Measurements from ENCODE around the gene PPP1R7.

PPP1R7 gene

DNA sequence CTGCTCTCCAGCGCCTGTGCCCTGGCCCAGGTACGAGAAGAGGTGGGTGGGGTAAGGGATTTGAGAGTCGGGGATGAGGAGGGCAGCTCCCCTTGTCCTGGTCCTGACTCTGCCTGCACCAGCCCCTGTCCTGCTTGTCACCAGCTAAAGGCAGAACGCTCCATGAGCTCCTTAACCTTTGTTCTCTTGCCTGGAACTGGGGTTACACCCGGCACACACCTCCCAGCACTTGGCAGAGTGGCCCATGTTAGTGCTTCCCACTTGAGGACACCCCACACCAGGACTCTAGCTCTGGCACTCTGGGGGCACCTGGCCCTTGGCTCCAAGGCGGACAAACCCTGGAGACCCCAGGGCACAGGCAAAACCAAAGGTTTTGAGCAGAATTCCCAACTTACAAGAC, 57.4 kb downstream of the PPP1R7 start:
- in situ Hi-C loops (cut with HindIII; ENCODE audit: low sequenced_read_pairs), result loop anchor here (5.0 kb wide), 1 partner anchor 100 kb away; no protein-coding TSS in a partner anchor

- in situ Hi-C loops (cut with HindIII; ENCODE audit: low sequenced_read_pairs), result loop anchor here (5.0 kb wide), 1 partner anchor 101 kb away; no protein-coding TSS in a partner anchor
Measured at GRCh38 chr2:241208058-241208457, 57.8 kb downstream of the PPP1R7 start.

GRCh38 chr2:241209271-241209670, 59.0 kb downstream of the PPP1R7 start:
- in situ Hi-C loops (cut with HindIII; ENCODE audit: low sequenced_read_pairs), result loop anchor here (5.0 kb wide), 1 partner anchor 102 kb away; no protein-coding TSS in a partner anchor

DNA sequence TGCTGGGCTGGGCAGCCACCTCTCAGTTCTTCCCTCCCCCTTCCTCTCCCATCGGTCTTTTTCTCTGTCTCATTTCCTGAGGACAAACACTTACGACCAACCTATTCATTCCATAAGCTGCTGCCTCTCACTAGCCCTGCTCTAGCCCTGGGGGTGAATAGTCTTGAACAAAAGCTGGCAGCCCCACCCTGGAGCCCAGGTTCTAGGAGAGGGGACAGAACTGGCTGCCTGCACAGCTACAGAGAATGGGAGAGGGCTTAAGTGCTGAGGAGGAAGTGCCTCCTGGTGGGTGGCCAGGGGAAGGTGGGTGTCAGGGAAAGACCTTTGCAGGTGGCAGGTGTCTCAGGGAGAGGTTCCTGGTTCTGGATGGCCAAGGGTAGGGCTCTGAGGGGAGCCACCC, 61.0 kb downstream of the PPP1R7 start:
- in situ Hi-C loops (cut with HindIII; ENCODE audit: low sequenced_read_pairs), result no loop called here

- in situ Hi-C loops (cut with HindIII; ENCODE audit: low sequenced_read_pairs), result no loop called here
Measured at GRCh38 chr2:241213041-241213440, 62.8 kb downstream of the PPP1R7 start.

DNA sequence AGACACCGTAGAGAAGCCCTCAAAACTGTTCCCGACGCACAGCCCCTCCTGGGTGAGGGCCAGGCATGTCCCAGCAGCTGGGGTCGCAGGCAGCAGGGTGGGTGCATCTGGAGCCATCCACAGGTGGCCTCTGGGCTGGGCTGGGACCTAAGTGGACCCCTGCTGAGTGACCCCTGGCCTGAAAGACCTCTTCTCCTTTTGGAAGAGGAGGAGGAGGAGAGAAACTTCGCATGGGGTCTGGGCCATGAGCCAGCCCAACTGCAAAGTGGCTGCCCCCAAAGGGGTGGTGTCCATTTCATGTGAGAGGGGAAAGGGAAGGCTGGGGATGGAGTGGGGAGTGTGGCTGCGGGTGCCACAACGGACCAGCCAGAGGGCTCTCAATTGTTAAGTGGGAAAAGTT, 63.3 kb downstream of the PPP1R7 start:
- in situ Hi-C loops (cut with HindIII; ENCODE audit: low sequenced_read_pairs), result no loop called here

- in situ Hi-C loops (cut with HindIII; ENCODE audit: low sequenced_read_pairs), result no loop called here
Measured at GRCh38 chr2:241214209-241214608, 63.9 kb downstream of the PPP1R7 start.

- in situ Hi-C loops (cut with HindIII; ENCODE audit: low sequenced_read_pairs), result no loop called here
Measured at GRCh38 chr2:241214766-241215165, 64.5 kb downstream of the PPP1R7 start.

GRCh38 chr2:241215421-241215820, 65.2 kb downstream of the PPP1R7 start:
- in situ Hi-C loops (cut with HindIII; ENCODE audit: low sequenced_read_pairs), result no loop called here

- in situ Hi-C loops (cut with HindIII; ENCODE audit: low sequenced_read_pairs), result no loop called here
Measured at GRCh38 chr2:241216211-241216761, 66.0 kb downstream of the PPP1R7 start.

GRCh38 chr2:241217320-241218031, 67.2 kb downstream of the PPP1R7 start:
- in situ Hi-C loops (cut with HindIII; ENCODE audit: low sequenced_read_pairs), result no loop called here

- in situ Hi-C loops (cut with HindIII; ENCODE audit: low sequenced_read_pairs), result no loop called here
Measured at GRCh38 chr2:241218131-241219029, 68.1 kb downstream of the PPP1R7 start.

DNA sequence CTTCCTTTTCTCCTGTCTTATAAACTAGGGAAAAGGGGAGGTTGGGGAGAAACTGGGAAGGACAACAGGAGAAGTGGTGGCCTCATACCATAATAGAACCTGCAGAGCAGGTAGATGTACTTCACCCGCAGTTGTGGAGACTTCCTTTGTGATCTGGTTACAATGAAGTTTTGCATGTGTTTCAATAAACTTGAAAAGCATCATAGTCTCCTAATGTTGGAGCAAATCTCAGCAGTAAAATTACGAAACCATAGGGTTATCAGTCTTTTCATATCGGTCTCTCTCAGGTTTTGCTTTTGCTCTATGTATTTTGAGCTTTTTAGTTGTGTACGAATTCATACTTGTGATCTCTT, 68.7 kb downstream of the PPP1R7 start:
- in situ Hi-C loops (cut with HindIII; ENCODE audit: low sequenced_read_pairs), result no loop called here

GRCh38 chr2:241219856-241220356, 69.6 kb downstream of the PPP1R7 start:
- in situ Hi-C loops (cut with HindIII; ENCODE audit: low sequenced_read_pairs), result no loop called here

- in situ Hi-C loops (cut with HindIII; ENCODE audit: low sequenced_read_pairs), result no loop called here
Measured at GRCh38 chr2:241223211-241224017, 73.1 kb downstream of the PPP1R7 start.

- in situ Hi-C loops (cut with HindIII; ENCODE audit: low sequenced_read_pairs), result no loop called here
Measured at GRCh38 chr2:241224018-241224850, 74.0 kb downstream of the PPP1R7 start.

GRCh38 chr2:241224851-241225438, 74.7 kb downstream of the PPP1R7 start:
- in situ Hi-C loops (cut with HindIII; ENCODE audit: low sequenced_read_pairs), result loop anchor here (5.0 kb wide), 1 partner anchor 53 kb away; no protein-coding TSS in a partner anchor

- in situ Hi-C loops (cut with HindIII; ENCODE audit: low sequenced_read_pairs), result loop anchor here (5.0 kb wide), 1 partner anchor 53 kb away; no protein-coding TSS in a partner anchor
Measured at GRCh38 chr2:241225545-241225944, 75.3 kb downstream of the PPP1R7 start.

- in situ Hi-C loops (cut with HindIII; ENCODE audit: low sequenced_read_pairs), result loop anchor here (5.0 kb wide), 1 partner anchor 54 kb away; no protein-coding TSS in a partner anchor
Measured at GRCh38 chr2:241225983-241226382, 75.7 kb downstream of the PPP1R7 start.

Data from endothelial cell of hepatic sinusoid (primary cell).